A673 (cell line): Measurements from ENCODE around the gene SBDS.

Source experiments
- CTCF ChIP-seq: fragments of 300-800, 200-600 bp; sonication (generic); conservative IDR thresholded peaks from 2 replicates; pipeline ENCODE4 v1.5.1; 2017; ENCODE audit warnings: low read depth, mild to moderate bottlenecking, antibody characterized with exemption, low read length, moderate library complexity, mixed read lengths
- EZH2 ChIP-seq: fragments of 200-600 bp; sonication (generic); IDR thresholded peaks from 2 replicates; pipeline ENCODE4 v1.6.1; 2017; ENCODE audit warnings: borderline replicate concordance, low read depth, mild to moderate bottlenecking, mixed read lengths, antibody characterized with exemption, low read length; ENCODE audit not compliant: poor library complexity, severe bottlenecking

GRCh38 chr7:66961096-66961495 is 34.3 kb downstream of the SBDS start:
- TF ChIP-seq CTCF = no peak
- no peak for TF ChIP-seq EZH2
